GM19238 (cell line): ENCODE results near the gene ARPP21.
"Not testable (repeated sequence)": the region's sequence is repeated elsewhere in the genome, so short reads cannot be mapped to it uniquely, and the experiment has no call there.

ENCODE experiments used
- DNase-seq: peaks from one replicate; pipeline ENCODE4 v3.0.0; 2011; ENCODE audit warnings: low spot score; ENCODE audit not compliant: insufficient read length

ARPP21 gene

DNA sequence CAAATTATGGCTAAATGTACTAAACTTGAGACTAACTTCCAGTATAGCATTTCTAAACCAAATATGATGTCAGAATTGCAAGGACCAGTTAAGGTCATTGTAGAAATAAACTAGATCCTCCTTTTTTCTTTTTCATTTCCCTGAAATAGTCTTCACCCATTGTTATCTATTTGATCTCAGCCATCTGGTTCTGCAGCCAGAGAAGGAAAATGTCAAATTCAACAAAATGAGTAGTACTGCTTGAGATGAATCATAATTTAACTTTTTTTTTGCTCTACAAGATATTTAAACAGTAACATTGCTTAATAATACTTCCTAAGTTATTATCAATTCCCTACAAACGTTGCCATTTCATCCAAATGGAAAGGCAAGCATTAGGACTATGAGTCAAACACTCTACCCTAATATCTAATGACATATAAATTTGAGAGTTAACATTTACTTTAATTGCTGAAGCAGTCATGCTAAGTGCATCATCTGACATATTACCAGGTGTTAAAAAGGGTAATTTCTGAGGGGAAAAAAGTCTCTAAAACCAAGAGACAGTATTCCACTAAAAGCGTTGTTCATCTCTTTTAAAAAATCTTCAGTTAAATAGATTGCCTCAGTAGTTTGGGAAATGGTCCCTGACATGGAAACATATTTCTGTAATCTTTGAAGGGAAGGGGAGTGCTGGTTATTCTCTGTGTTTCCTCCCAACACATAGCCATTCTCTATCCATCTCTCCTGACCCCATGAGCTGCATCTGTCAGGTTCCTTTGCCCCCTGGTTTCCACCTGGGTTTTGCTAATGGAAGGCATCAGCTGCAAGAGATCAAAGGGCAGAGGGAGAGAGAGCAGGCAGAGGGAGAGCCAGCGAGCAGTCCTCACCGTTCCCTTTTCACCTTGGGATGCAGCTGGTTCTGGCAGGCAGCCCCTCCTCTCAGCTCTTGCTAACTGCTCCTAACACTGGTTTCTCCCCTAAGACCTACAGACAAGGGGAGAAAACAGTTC is 138.5 kb downstream of the ARPP21 start:
- DNase-seq = no peak

DNA sequence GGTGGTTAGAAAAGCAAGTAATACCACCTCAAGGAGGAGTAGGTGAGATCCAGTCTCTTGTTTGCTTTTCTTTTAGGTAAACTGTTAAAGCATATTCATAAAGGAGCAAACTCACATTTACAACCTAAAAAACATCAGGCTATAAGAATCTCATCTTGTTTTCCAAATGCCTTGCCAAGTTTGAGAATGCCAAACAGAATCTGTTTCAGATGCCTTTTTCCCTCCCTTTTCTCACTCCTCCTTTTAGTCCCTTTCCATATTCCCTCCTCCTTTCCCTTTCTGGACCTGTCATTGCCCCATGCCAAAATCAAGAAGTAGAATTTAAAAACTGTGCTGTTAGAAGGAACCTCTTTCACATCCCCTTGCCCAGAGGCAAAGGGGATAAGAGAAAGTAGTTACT is 140.3 kb downstream of the ARPP21 start:
- no peak for DNase-seq

DNA sequence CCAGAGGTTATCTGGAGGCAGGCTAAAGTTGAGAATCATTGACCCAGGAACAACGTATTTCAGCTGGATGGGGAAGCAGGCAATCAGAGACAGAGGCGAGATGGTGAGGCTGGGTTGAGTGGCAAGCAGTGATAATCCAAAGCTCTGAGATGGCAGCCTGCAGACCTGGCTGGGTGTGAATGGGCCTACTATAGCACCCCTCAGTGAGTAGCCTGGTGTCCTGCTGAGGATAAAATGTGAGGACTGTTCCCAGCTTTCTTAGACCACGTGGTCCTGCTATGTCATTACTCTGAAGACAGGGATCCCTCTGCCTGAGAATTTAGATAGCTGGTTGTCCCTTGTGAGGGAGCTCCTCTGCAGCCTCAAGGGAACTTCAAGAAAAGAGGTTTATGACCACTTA is 141.5 kb downstream of the ARPP21 start:
- no peak for DNase-seq

DNA sequence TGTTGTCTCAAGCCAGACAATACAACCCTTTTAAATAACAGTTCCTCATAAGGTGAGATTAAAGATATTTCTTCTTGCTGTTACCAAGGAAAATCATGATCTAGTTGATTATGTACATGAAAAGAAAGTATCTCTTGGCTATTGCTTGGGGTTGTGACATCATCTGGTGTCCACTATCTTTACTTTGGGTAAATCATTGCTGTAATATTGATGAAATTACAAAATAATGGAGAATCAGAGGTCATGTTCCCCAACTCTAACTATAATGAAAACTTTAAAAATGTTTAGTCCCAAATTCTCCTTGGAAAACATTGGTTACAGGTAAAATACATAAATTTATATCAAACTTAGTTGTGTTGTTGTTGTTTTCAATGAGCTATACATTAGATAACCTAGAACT is 142.2 kb downstream of the ARPP21 start:
- no peak for DNase-seq

DNA sequence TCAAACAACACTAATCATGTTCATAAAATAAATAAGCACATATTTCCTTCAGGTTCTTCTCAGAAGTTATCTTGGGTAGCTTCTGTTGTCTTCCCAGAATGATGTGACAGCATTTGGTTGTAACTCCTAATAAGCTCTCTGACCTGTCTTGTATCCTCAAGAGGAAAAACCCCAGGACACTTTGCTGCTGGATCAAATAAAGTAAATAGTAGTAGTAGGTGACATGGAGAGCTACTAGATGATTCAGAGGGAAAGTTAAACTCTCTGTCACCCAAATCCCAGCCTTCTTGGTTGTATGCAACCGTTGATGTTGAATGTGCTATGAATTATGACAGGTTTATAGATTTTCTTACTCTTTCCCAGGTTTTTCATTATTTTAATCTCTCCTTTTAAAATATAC is 143.0 kb downstream of the ARPP21 start:
- DNase-seq = no peak

DNA sequence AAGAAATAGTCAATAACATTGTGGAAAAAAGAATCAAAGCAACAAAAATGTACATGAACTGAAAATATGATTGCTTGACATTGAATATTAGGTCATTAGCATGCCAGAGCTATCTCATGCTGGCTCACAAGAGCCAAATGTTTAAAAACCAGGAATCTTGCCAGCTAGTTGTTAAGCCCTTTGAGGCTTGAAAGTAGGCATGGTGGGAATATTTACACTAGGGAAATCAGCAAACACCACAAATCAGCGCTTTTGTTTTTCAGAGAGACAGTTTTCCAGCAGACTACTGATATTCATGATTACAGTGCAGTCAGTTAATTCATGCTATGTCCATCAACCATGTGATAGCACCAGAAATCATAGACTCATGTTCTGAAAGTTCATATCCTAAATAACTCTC is 144.8 kb downstream of the ARPP21 start:
- DNase-seq = no peak

DNA sequence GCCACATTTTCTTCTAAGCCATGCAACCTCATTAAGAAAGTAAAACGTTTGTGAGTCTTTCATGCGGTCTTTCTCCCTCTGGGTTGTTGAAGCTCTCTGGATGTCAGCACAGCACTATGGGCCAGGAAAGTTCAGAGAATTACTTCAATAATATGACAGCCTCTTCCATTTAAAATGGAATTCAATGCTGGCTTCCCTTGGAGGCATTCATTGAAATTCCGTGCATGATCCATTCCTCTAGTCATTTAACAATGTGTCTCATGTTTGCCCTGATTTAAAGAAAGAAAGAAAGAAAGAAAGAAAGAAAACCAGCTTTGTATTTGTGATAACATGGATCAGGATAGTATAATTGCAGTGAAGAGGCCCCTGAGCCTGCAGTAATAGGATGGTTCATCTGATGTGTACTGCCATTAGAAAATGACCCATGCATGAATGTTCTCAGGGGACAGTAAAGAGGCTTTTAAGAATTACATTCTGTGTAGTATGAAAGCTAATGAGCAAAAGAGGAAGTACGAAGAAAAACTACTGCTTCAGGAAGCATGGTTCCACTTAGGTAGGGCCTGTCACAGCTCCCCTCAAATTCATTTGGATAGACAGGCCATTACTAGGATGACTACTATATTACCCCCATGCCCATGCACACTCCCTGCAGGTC is 146.0 kb downstream of the ARPP21 start:
- DNase-seq = no peak

DNA sequence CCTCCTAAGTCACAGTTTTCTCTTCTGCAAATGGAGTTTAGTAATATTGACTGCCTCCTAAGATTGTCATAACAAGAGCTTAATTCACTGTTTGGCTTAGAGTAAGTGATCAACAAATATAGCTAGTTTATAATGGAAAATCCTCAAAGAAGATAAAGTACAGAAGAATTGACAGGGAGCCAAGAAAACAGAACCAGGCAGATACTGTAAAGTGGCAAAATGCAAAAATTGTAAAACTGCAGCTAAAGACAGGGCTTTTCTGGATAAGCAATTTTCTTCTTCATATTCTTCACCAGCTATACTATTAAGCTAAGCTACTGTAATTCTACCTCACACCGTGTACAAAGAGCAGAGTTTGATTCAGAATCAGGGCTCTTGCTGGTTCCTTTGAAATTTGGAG is 148.6 kb downstream of the ARPP21 start:
- no peak for DNase-seq

DNA sequence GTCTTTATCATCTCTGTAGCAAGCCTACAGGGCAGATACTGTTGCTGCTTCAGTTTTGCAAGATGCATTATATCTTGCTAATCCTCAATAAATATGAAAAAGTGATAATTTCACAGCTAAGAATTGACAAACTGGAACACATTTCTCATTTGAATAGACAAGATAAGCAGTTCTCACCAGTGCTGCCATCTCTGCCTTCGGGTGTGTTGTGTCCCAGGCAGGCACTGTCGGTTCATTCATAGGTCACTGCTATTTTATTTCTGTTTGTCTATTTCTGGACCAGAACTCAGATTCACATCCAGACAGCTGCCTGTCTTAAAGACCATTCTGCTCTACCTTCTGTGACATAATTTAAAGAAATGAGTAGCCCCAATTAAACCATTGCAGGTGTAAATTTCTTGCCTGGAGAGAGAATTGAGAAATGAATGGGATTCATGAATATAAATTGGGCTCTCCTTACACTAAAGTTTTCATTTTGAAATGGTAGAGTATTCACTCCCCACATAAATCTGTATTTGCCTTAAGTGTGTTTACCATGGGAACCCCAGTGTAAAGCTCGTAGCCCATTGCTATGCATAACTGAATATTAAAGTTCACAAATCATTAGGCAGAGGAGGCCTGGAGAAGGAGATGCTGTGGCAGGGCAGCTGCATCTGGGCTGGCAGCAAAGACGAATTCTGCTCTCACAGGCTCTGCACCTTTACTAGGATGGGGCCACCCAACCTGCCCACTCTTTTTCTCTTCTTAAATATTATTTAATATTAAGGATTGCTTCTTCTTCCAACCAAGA is 149.9 kb downstream of the ARPP21 start:
- DNase-seq = no peak

DNA sequence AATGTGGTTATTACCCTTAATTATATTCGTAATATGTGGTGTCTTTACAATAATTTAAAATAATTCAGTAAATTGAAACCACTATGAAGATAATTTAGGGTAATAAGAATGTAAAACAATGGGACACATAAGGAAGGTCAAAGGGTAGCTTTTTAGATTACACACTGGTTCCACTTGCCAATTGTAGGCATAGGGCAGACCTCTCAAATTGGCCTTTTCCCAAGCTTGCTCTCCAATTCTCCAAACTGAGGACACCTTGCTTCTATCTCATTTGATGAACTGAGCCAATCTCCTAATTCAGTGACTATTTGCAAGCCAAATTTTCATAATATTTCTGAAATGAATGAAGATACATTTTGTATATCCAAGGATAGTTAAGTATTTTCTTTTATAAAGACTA is 151.4 kb downstream of the ARPP21 start:
- no peak for DNase-seq

DNA sequence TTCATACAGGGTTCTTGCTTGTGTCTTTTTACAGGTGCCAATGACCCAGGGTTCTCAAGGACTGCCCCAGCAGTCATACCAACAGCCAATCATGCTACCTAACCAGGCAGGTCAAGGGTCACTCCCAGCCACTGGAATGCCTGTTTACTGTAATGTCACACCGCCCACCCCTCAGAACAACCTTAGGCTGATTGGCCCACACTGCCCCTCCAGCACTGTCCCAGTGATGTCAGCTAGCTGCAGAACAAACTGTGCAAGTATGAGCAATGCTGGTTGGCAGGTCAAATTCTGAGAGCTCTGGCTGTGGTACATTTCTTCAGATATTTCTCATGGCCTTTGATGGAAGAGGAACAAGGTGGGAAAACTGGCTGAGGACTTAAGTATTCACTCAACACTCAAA is 154.3 kb downstream of the ARPP21 start:
- DNase-seq = no peak

DNA sequence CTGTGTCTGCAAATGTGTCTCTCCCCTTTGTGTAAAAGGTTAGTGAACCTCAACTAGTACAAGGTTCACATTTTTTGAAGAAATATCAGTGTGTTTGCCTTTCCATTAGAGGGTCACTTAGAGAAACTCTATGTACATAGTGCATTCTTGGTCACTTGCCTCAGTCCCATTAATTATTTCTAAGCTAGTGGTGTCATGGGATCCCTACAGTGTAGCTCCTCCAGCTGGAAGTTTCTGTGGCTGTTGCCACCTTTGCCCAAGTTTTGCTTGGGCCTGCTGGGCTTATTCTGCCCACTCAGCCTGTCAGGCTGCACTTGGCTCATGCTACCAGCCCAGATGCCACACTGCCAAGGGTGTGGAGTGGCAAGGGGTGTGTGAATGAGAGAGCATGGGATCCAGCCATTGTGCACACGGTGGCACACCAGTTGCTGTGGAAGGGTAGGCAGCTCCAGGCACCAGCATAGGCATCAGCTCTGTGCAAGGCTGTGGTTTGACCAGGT is 161.7 kb downstream of the ARPP21 start:
- DNase-seq = no peak

DNA sequence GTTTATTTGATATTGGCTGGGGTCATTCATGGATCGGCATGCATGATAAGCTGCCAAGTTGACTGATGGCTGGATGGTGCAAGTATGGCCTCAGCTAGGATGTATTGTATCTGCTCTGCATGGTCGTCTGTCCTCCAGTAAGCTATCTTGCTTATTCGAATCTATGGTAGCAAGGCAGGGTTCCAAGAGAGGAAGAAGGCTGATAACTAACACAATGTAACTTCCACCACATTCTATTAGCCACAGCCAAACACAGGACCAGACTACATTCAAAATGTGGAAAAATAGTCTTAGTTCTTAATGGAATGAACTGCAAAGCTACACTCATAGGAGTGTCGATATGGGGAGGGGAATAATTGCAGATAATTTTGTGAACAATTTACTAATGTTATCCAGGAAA is 175.2 kb downstream of the ARPP21 start:
- DNase-seq = no peak

DNA sequence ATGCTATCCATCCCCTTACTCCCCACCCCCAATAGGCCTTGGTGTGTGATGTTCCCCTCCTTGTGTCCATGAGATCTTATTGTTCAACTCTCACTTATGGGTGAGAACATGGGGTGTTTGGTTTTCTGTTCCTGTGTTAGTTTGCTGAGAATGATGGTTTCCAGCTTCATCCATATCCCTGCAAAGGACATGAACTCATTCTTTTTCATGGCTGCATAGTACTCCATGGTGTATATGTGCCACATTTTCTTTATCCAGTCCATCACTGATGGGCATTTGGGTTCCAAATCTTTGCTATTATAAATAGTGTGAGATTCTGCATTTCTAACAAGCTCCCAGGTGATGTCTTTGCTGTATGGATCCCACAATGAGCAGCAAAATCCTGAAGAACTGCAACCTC is 176.5 kb downstream of the ARPP21 start:
- DNase-seq = not testable (repeated sequence)

DNA sequence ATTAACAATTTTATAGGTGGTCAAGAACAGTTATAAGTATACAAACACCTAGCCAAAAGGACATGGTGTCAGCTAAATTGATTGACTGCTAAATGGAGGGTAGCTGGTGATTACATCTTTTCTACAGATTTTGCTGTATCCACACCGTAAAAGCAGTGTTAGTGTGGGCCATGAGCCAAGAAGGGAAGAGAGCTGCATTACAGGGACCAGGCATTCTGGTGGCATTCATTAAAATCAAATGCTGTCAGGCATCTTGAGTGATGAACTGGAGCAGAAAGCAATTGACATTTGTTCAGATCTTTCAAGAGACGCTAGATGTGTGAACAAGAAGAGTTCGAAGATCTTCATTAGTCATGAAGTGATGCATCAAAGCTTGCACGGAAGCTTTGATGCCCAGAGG is 177.9 kb downstream of the ARPP21 start:
- DNase-seq = no peak

DNA sequence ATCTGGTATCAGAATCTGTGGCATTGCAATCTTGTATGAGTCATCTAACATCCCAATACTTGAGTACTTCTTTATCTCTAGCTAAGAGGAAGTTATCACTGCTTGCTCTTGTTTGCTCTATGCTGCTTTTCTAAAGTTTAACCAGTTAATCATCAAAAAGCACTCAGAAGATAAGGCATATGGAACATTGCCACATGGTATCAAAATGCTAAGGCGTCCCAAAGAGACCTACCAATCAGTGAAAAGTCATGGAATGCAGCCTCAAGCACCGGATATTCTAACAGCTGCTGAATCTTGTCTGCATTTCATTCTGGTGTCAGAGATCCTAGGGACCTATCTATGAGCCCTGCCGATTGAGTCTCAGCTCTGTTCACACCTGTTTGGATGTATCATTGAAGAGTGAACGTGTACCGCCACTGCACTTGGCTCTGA is 192.8 kb downstream of the ARPP21 start:
- DNase-seq = no peak
